Gastrocnemius medialis (tissue), 4 donors: ENCODE results near the gene PTGS1.

Experiments used
- POLR2A ChIP-seq, 2 donors: fragments of 450-650 bp; IDR thresholded peaks; one replicate each; pipeline ENCODE4 v1.6.1; 2017; ENCODE audit warnings: antibody characterized with exemption in 2 of 2, mild to moderate bottlenecking in 2 of 2, moderate library complexity in 2 of 2
- TF ChIP-seq, protein P1 (sequence below), 5 experiments: fragments of 450-650 bp in 3 of 5; fragments of 200-600 bp in 2 of 5; sonication (generic) in 2 of 5; IDR thresholded peaks in 4 of 5; conservative IDR thresholded peaks in 1 of 5; 1 replicate in 4 of 5; 2 replicates in 1 of 5; pipeline ENCODE4 v1.5.1; 2016 to 2019; ENCODE audit warnings: antibody characterized with exemption in 5 of 5, mild to moderate bottlenecking in 3 of 5, moderate library complexity in 3 of 5

DNA sequence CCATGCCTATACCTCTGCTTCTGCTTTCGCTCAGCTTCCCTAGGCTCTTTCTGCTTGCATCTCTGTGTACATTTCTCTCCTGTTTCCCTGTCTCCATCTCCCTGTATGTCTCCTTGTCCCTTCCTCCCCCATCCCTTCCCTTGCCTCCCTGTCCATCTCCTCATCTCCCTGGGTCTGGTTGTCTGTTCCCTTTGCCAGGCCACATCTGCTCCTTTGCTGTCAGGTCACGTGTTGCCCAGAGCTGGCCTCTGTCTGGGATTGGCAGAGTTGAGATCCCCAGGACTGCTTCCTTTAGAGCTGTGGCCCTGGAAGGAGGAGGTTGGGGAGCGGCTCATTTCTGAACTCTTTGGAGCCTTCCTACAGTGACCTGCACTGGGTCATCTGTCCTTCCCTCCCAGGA, 31.8 kb upstream of the PTGS1 start:
- TF ChIP-seq, protein P1, sequence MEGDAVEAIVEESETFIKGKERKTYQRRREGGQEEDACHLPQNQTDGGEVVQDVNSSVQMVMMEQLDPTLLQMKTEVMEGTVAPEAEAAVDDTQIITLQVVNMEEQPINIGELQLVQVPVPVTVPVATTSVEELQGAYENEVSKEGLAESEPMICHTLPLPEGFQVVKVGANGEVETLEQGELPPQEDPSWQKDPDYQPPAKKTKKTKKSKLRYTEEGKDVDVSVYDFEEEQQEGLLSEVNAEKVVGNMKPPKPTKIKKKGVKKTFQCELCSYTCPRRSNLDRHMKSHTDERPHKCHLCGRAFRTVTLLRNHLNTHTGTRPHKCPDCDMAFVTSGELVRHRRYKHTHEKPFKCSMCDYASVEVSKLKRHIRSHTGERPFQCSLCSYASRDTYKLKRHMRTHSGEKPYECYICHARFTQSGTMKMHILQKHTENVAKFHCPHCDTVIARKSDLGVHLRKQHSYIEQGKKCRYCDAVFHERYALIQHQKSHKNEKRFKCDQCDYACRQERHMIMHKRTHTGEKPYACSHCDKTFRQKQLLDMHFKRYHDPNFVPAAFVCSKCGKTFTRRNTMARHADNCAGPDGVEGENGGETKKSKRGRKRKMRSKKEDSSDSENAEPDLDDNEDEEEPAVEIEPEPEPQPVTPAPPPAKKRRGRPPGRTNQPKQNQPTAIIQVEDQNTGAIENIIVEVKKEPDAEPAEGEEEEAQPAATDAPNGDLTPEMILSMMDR (IDR thresholded peaks at IDR 0.05 in 4 of 5, conservative IDR thresholded peaks at IDR 0.05 in 1 of 5) = no peak
- no peak for TF ChIP-seq POLR2A (IDR thresholded peaks at IDR 0.05)
